Erythroblast (primary cell): ENCODE results near the gene TBXT.

Experiments used
- GATA1 ChIP-seq: IDR thresholded peaks from 2 replicates; pipeline ENCODE4 v1.6.1; 2011; ENCODE audit warnings: low read depth, mild to moderate bottlenecking, control low read depth, low read length, moderate library complexity
- POLR2A ChIP-seq: IDR thresholded peaks from 2 replicates; pipeline ENCODE4 v1.6.1; 2011; ENCODE audit warnings: mild to moderate bottlenecking, low read length

GRCh38 chr6:166168616-166169548 is 1.2 kb upstream of the TBXT start:
- TF ChIP-seq POLR2A (no peak), GATA1 (no peak)
